OCI-LY1 (cell line): ENCODE data around the gene TTYH3.

Experiments used
- H2AFZ ChIP-seq: fragments of 200-600 bp; sonication (generic), shearing (Covaris generic); 2 replicates; pipeline ENCODE4 v1.6.0; 2014; ENCODE audit warnings: antibody characterized with exemption, mild to moderate bottlenecking, low read length
- H3F3A ChIP-seq: fragments of 200-600 bp; sonication (generic), shearing (Covaris generic); 2 replicates; pipeline ENCODE4 v1.6.0; 2014; ENCODE audit warnings: mild to moderate bottlenecking, antibody characterized with exemption, low read length, moderate library complexity; ENCODE audit not compliant: insufficient read depth
- H3K27ac ChIP-seq: fragments of 200-600 bp; sonication (generic); 2 replicates; pipeline ENCODE4 v1.5.1; 2014; ENCODE audit warnings: low read length, mixed run types, mild to moderate bottlenecking, low read depth; ENCODE audit not compliant: poor library complexity, severe bottlenecking
- H3K27me3 ChIP-seq: fragments of 200-600 bp; sonication (generic); 2 replicates; pipeline ENCODE4 v1.6.0; 2014; ENCODE audit warnings: antibody characterized with exemption, mild to moderate bottlenecking, low read length, moderate library complexity; ENCODE audit not compliant: insufficient read depth
- H3K36me3 ChIP-seq: fragments of 200-600 bp; sonication (generic); 2 replicates; pipeline ENCODE4 v1.6.1; 2014; ENCODE audit warnings: mild to moderate bottlenecking, antibody characterized with exemption, low read length, moderate library complexity, mixed read lengths; ENCODE audit not compliant: insufficient read depth
- H3K4me1 ChIP-seq: fragments of 200-600 bp; sonication (generic); 2 replicates; pipeline ENCODE4 v1.5.1; 2014; ENCODE audit warnings: mild to moderate bottlenecking, low read length, moderate library complexity; ENCODE audit not compliant: insufficient read depth, severe bottlenecking
- H3K4me2 ChIP-seq: fragments of 200-600 bp; sonication (generic), shearing (Covaris generic); 2 replicates; pipeline ENCODE4 v1.6.1; 2014; ENCODE audit warnings: low read length
- H3K4me3 ChIP-seq: fragments of 200-600 bp; sonication (generic); 2 replicates; pipeline ENCODE4 v1.5.1; 2014; ENCODE audit warnings: low read length, low read depth, mild to moderate bottlenecking, mixed read lengths; ENCODE audit not compliant: poor library complexity, severe bottlenecking
- H3K79me2 ChIP-seq: fragments of 200-600 bp; shearing (Covaris generic); 2 replicates; pipeline ENCODE4 v1.6.1; 2016; ENCODE audit warnings: mixed run types, low read length, mixed read lengths; ENCODE audit not compliant: insufficient read depth
- H3K9ac ChIP-seq: fragments of 200-600 bp; sonication (generic), shearing (Covaris generic); 2 replicates; pipeline ENCODE4 v1.6.1; 2014; ENCODE audit warnings: mild to moderate bottlenecking, low read length, mixed read lengths
- H3K9me2 ChIP-seq: fragments of 200-600 bp; sonication (generic), shearing (Covaris generic); 2 replicates; pipeline ENCODE4 v1.6.1; 2014; ENCODE audit warnings: low read depth, mild to moderate bottlenecking, low read length, mixed read lengths
- H3K9me3 ChIP-seq: fragments of 200-600 bp; shearing (Covaris generic); 2 replicates; pipeline ENCODE4 v1.6.1; 2014; ENCODE audit warnings: low read length, mixed read lengths
- H4K20me1 ChIP-seq: fragments of 200-600 bp; sonication (generic), shearing (Covaris generic); 2 replicates; pipeline ENCODE4 v1.6.0; 2016; ENCODE audit warnings: mild to moderate bottlenecking, low read length; ENCODE audit not compliant: insufficient read depth
- EZH2 ChIP-seq: fragments of 200-600 bp; sonication (generic), shearing (Covaris generic); IDR thresholded peaks from 2 replicates; pipeline ENCODE4 v1.8.0; 2017; ENCODE audit warnings: borderline replicate concordance, mixed run types, mild to moderate bottlenecking, antibody characterized with exemption, low read length, moderate library complexity, mixed read lengths
- TF ChIP-seq, protein P1 (sequence below): fragments of 200-600 bp; sonication (generic), shearing (Covaris generic); IDR thresholded peaks from 2 replicates; pipeline ENCODE4 v1.5.1; 2017; ENCODE audit warnings: mild to moderate bottlenecking, antibody characterized with exemption, low read length, moderate library complexity, mixed read lengths

The TTYH3 gene

DNA sequence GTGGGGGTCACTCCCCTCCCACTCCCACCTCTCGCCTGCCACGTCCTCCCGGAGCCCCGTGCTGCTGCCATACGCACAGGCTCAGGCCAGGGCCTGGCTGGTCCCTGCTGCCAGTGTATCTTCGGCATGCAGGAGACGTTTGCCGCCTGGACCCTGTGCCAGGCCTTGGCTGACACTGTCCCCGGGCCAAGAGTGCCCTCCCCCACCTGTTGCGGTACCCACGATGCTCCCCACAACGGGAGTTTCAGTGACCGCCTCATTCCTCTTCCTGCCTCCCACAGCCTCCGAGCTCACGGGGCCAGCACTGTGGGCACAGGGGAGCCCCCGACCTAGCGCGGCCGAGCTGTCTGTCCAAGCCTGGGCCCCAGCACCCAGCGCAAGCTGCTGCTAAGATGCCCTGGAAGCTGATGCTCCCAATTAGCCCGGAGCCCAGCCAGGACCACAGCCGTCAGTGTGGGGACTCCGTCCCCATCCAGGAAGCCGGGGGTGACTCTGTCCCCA, 7.4 kb downstream of the TTYH3 start:
- Histone ChIP-seq H3K4me1 (peaks cover 15% of the 10 kb centered on the region), H4K20me1 (no peaks in the 10 kb centered on the region), H3K79me2 (no peaks in the 10 kb centered on the region), H3K4me3 (no peak overlapping the region), H3K27me3 (peaks cover 18% of the 10 kb centered on the region; the same call in 1 of the 2 replicates), H2AFZ (no peak overlapping the region), H3K9me2 (no peaks in the 10 kb centered on the region), H3K27ac (no peak overlapping the region), H3K36me3 (no peaks in the 10 kb centered on the region), H3K9me3 (no peaks in the 10 kb centered on the region), H3F3A (no peaks in the 10 kb centered on the region), H3K4me2 (no peak overlapping the region), H3K9ac (no peak overlapping the region)
- no peak for TF ChIP-seq EZH2
- TF ChIP-seq, protein P1, sequence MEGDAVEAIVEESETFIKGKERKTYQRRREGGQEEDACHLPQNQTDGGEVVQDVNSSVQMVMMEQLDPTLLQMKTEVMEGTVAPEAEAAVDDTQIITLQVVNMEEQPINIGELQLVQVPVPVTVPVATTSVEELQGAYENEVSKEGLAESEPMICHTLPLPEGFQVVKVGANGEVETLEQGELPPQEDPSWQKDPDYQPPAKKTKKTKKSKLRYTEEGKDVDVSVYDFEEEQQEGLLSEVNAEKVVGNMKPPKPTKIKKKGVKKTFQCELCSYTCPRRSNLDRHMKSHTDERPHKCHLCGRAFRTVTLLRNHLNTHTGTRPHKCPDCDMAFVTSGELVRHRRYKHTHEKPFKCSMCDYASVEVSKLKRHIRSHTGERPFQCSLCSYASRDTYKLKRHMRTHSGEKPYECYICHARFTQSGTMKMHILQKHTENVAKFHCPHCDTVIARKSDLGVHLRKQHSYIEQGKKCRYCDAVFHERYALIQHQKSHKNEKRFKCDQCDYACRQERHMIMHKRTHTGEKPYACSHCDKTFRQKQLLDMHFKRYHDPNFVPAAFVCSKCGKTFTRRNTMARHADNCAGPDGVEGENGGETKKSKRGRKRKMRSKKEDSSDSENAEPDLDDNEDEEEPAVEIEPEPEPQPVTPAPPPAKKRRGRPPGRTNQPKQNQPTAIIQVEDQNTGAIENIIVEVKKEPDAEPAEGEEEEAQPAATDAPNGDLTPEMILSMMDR: no peak

DNA sequence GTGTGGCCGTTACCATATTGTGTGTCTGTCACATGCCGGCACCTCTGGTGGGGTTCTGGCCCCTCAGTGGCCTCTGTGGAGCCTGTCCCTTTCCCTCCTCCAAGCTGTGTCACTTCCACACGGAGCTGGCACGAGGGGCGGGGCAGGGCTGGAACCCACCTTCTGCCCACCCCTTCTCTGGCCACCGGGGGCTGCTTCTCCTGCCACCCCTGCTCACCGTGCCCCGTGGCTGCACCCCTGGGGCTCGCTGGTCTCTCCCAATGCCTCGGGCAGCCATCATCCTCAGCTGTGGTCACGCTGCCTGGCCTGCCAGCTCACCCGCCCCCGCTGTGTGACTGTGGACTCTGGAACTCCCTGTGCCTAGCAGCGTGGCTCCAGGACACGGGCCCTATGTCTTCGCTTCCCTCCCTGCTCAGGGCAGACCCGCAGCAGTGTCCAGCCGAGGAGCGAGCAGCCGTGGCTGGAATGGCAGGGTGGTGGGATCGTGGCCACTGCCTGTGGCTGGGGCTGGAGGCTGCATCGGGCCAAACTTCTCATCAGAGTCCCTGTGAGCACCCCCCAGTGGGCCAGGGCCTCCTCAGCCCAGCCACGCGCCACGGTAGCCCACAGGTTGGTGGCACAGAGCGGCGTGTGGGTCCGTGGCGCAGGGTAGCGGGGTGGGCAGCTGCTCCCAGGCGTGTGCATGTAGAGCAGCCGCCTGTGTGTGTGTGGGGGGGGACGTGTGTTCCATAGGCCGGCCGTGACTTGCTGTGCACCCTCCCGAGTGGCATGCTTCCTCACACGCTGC, 8.1 kb downstream of the TTYH3 start:
- Histone ChIP-seq H3K9ac (no peak overlapping the region), H3K4me3 (no peak overlapping the region), H2AFZ (no peak overlapping the region), H3K79me2 (no peaks in the 10 kb centered on the region), H4K20me1 (no peaks in the 10 kb centered on the region), H3K36me3 (no peaks in the 10 kb centered on the region), H3K9me2 (no peaks in the 10 kb centered on the region), H3K4me2 (no peak overlapping the region), H3K9me3 (no peaks in the 10 kb centered on the region), H3K27me3 (peaks cover 18% of the 10 kb centered on the region; the same call in 1 of the 2 replicates), H3K4me1 (peaks cover 17% of the 10 kb centered on the region), H3F3A (no peaks in the 10 kb centered on the region), H3K27ac (no peak overlapping the region)
- TF ChIP-seq, protein P1: no peak
- TF ChIP-seq EZH2: no peak

DNA sequence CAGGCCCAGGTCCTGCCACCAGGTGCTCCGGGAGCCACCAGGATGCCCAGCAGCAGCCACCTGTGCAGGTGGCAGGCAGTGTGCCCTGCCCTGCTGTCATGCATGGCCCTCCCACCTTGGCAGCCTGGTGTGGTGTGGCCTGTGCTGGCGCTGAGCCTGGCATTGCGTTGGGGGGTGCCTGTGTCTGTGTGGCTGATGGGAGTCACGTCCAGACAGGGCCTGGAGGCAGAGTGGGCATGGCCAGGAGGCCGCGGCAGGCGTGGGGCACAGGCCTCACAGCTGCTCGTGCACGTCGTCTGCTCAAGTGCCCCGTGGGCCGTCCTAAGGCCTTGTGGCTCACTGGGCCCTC, 8.7 kb downstream of the TTYH3 start:
- Histone ChIP-seq H3K27ac (no peak overlapping the region), H3K4me3 (no peak overlapping the region), H3K9me2 (no peaks in the 10 kb centered on the region), H3K4me1 (peaks cover 23% of the 10 kb centered on the region), H3K27me3 (peaks cover 18% of the 10 kb centered on the region; the same call in 1 of the 2 replicates), H3F3A (no peaks in the 10 kb centered on the region), H3K4me2 (no peak overlapping the region), H3K36me3 (no peaks in the 10 kb centered on the region), H3K79me2 (no peaks in the 10 kb centered on the region), H3K9me3 (no peaks in the 10 kb centered on the region), H3K9ac (no peak overlapping the region), H4K20me1 (no peaks in the 10 kb centered on the region), H2AFZ (no peak overlapping the region)
- TF ChIP-seq, protein P1: no peak
- no peak for TF ChIP-seq EZH2
